A673 (cell line): ENCODE data around the gene YJU2. TPM values are rescaled to one million over a fixed set of nuclear protein-coding genes. Genes with fewer than 3 reads are reported as not detected.

Experiments used
- BruUV-seq: library from RNA; stranded (reverse); fragments of 400-500 nt; replicated peaks from 2 replicates; lab custom pipeline; 2021; lab: Mats Ljungman, UMichigan
- CTCF ChIA-PET: fragments of 300-600 bp; sonication (Branson Sonifier 250); formaldehyde crosslinking; loops from one replicate; lab custom pipeline; 2022; ENCODE audit warnings: antibody characterized with exemption; lab: Charles Lee
- POLR2A ChIA-PET: fragments of 300-600 bp; sonication (Branson Sonifier 250); formaldehyde crosslinking; loops from one replicate; lab custom pipeline; 2022; ENCODE audit warnings: antibody characterized with exemption; ENCODE audit not compliant: low non-redundant PET; lab: Charles Lee
- DNase-seq: peaks from one replicate; pipeline ENCODE4 v3.0.0-alpha.2; 2015; ENCODE audit warnings: low spot score
- H3K27ac ChIP-seq: fragments of 200-600 bp; sonication (generic); 2 replicates; pipeline ENCODE4 v1.5.1; 2016; ENCODE audit warnings: mixed run types, low read depth, mild to moderate bottlenecking, mixed read lengths, antibody characterized with exemption, low read length; ENCODE audit not compliant: poor library complexity, severe bottlenecking
- H3K27me3 ChIP-seq: fragments of 200-600 bp; sonication (generic); replicated peaks from 2 replicates; pipeline ENCODE4 v1.6.1; 2017; ENCODE audit warnings: mixed run types, low read depth, mild to moderate bottlenecking, mixed read lengths, antibody characterized with exemption, low read length; ENCODE audit not compliant: insufficient read depth, poor library complexity
- H3K36me3 ChIP-seq: fragments of 200-600 bp; sonication (generic); 2 replicates; pipeline ENCODE4 v1.6.1; 2016; ENCODE audit warnings: mixed run types, mild to moderate bottlenecking, mixed read lengths, antibody characterized with exemption, low read length; ENCODE audit not compliant: insufficient read depth, poor library complexity, severe bottlenecking
- H3K4me1 ChIP-seq: fragments of 200-600 bp; sonication (generic); 2 replicates; pipeline ENCODE4 v1.6.1; 2017; ENCODE audit warnings: mixed run types, mild to moderate bottlenecking, mixed read lengths, antibody characterized with exemption, low read length; ENCODE audit not compliant: insufficient read depth, poor library complexity, severe bottlenecking
- H3K4me3 ChIP-seq: fragments of 200-600 bp; sonication (generic); 2 replicates; pipeline ENCODE4 v1.5.1; 2016; ENCODE audit warnings: low read depth, mixed run types, mild to moderate bottlenecking, mixed read lengths, low read length; ENCODE audit not compliant: poor library complexity, severe bottlenecking
- H3K9me3 ChIP-seq: fragments of 200-600 bp; sonication (generic); 2 replicates; pipeline ENCODE4 v1.6.1; 2016; ENCODE audit warnings: mixed run types, low read depth, mild to moderate bottlenecking, mixed read lengths, antibody characterized with exemption, low read length; ENCODE audit not compliant: poor library complexity, severe bottlenecking
- CTCF ChIP-seq: fragments of 300-800, 200-600 bp; sonication (generic); conservative IDR thresholded peaks from 2 replicates; pipeline ENCODE4 v1.5.1; 2017; ENCODE audit warnings: low read depth, mild to moderate bottlenecking, antibody characterized with exemption, low read length, moderate library complexity, mixed read lengths
- EZH2 ChIP-seq: fragments of 200-600 bp; sonication (generic); IDR thresholded peaks from 2 replicates; pipeline ENCODE4 v1.6.1; 2017; ENCODE audit warnings: borderline replicate concordance, low read depth, mild to moderate bottlenecking, mixed read lengths, antibody characterized with exemption, low read length; ENCODE audit not compliant: poor library complexity, severe bottlenecking
- intact Hi-C: fragments of 100-400 bp; cut with micrococcal nuclease; formaldehyde crosslinking; loops from one replicate; pipeline ENCODE4 v1.10.0; 2022; ENCODE audit not compliant: unreplicated experiment
- total RNA-seq: library from RNA; stranded (reverse); gene quantifications from 2 replicates; pipeline ENCODE4 v1.2.3, GENCODE V29; 2021

The YJU2 gene
- total RNA-seq, 1 experiment from 2014 or later = 34.7 TPM

GRCh38 chr19:4266253-4267000, 19.5 kb downstream of the YJU2 start:
- POLR2A ChIA-PET = no interaction called here
- BruUV-seq = no TSS peak
- DNase-seq = no peak
- intact Hi-C loops = loop anchor here (5.0 kb wide), 1 partner anchor 261 kb away; no protein-coding TSS in a partner anchor
- Histone ChIP-seq H3K4me3 (no peak overlapping the region), H3K36me3 (peaks cover 15% of the 10 kb centered on the region), H3K27me3 (no peaks in the 10 kb centered on the region), H3K4me1 (no peaks in the 10 kb centered on the region), H3K27ac (no peak overlapping the region), H3K9me3 (no peaks in the 10 kb centered on the region)
- CTCF ChIA-PET = interaction anchor here (0.5 to 2.5 kb wide), 9 partner anchors 16 to 370 kb away, joined by 4 to 21 read pairs (median 6); partner anchors contain the start of genes MPND, SH3GL1 and YJU2
- TF ChIP-seq CTCF (no peak), EZH2 (no peak)

GRCh38 chr19:4267101-4267900, 20.4 kb downstream of the YJU2 start:
- no TSS peak for BruUV-seq
- Histone ChIP-seq H3K9me3 (no peaks in the 10 kb centered on the region), H3K27me3 (no peaks in the 10 kb centered on the region), H3K4me3 (no peak overlapping the region), H3K36me3 (peaks cover 15% of the 10 kb centered on the region), H3K27ac (no peak overlapping the region), H3K4me1 (no peaks in the 10 kb centered on the region)
- intact Hi-C loops = loop anchor here (1.0 to 5.0 kb wide), 3 partner anchors 85 to 260 kb away; partner anchors contain the start of gene SH3GL1
- DNase-seq = peak; percentile 76
- ChIA-PET POLR2A (no interaction called here), CTCF (interaction anchor here (0.5 to 2.5 kb wide), 13 partner anchors 10 to 369 kb away, joined by 4 to 21 read pairs (median 6); partner anchors contain the start of genes MPND, SH3GL1 and YJU2)
- peak; percentile 80 for TF ChIP-seq CTCF
- no peak for TF ChIP-seq EZH2

GRCh38 chr19:4267901-4268815, 21.3 kb downstream of the YJU2 start:
- no peaks in the 10 kb centered on the region for H3K9me3 ChIP-seq
- BruUV-seq = no TSS peak
- TF ChIP-seq CTCF (no peak), EZH2 (no peak)
- ChIA-PET POLR2A (no interaction called here), CTCF (interaction anchor here (0.7 to 2.5 kb wide), 11 partner anchors 10 to 368 kb away, joined by 4 to 21 read pairs (median 6); partner anchors contain the start of genes MPND and YJU2)
- intact Hi-C loops = loop anchor here (1.0 to 5.0 kb wide), 3 partner anchors 84 to 259 kb away; partner anchors contain the start of gene SH3GL1
- H3K27me3 ChIP-seq = no peaks in the 10 kb centered on the region
- no peak overlapping the region for H3K27ac ChIP-seq
- H3K4me3 ChIP-seq = no peak overlapping the region
- peaks cover 15% of the 10 kb centered on the region for H3K36me3 ChIP-seq
- no peak for DNase-seq
- no peaks in the 10 kb centered on the region for H3K4me1 ChIP-seq
